ENCODE data around the gene ZNF25. TPM values are rescaled to one million over a fixed set of nuclear protein-coding genes. Genes with fewer than 3 reads are reported as not detected.
"Not testable (repeated sequence)": the region's sequence is repeated elsewhere in the genome, so short reads cannot be mapped to it uniquely, and the experiment has no call there.

ZNF25 gene
- total and polyA plus RNA-seq, 2 experiments from 2014 or later: 2.6 to 5.7 TPM

DNA sequence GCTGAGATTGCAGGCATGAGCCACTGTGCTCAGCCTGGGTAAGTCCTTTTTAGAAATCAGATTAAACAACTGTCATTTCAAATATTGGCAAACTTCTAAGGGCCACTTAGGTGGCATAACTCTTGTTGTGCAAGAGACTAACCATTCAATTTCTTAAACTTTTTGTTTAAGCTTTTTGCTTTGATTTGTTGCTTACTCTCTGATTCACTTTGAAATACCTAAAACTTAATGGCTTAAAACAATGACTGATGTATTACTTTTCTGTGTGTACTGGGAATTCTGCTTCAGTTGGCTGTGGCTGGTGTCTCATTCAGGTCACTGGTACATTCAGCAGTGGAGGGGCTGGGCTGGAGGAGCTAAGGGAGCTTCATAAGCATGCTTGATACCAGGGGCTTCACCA, 28.9 kb downstream of the ZNF25 start:
- no peaks in the 10 kb centered on the region for H4K20me1 ChIP-seq (ENCODE audit: insufficient read depth, poor library complexity, severe bottlenecking)
- H2AFZ ChIP-seq: no peak overlapping the region
- no peak overlapping the region for H3K27ac ChIP-seq
- no peaks in the 10 kb centered on the region for H3K79me2 ChIP-seq
- H3K36me3 ChIP-seq (replicated peaks; ENCODE audit: insufficient read depth, low read depth): no peaks in the 10 kb centered on the region
- no peaks in the 10 kb centered on the region for H3K4me1 ChIP-seq (ENCODE audit: insufficient read depth)
- H3K4me2 ChIP-seq: no peak overlapping the region
- DNase-seq (ENCODE audit: low spot score): no peak
- no peaks in the 10 kb centered on the region for H3K9me2 ChIP-seq (replicated peaks; ENCODE audit: insufficient read depth)
- no peaks in the 10 kb centered on the region for H3K27me3 ChIP-seq
- H3K4me3 ChIP-seq: no peak overlapping the region
- TF ChIP-seq EZH2phosphoT487 (IDR thresholded peaks at IDR 0.05; ENCODE audit: low read depth, severe bottlenecking, unreplicated experiment): no peak
- TF ChIP-seq, protein P1, sequence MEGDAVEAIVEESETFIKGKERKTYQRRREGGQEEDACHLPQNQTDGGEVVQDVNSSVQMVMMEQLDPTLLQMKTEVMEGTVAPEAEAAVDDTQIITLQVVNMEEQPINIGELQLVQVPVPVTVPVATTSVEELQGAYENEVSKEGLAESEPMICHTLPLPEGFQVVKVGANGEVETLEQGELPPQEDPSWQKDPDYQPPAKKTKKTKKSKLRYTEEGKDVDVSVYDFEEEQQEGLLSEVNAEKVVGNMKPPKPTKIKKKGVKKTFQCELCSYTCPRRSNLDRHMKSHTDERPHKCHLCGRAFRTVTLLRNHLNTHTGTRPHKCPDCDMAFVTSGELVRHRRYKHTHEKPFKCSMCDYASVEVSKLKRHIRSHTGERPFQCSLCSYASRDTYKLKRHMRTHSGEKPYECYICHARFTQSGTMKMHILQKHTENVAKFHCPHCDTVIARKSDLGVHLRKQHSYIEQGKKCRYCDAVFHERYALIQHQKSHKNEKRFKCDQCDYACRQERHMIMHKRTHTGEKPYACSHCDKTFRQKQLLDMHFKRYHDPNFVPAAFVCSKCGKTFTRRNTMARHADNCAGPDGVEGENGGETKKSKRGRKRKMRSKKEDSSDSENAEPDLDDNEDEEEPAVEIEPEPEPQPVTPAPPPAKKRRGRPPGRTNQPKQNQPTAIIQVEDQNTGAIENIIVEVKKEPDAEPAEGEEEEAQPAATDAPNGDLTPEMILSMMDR (IDR thresholded peaks at IDR 0.05; ENCODE audit: poor library complexity): no peak
- no peak for TF ChIP-seq EZH2 (IDR thresholded peaks at IDR 0.05; ENCODE audit: borderline replicate concordance)
- no peaks in the 10 kb centered on the region for H3K9me3 ChIP-seq (ENCODE audit: low read depth)

DNA sequence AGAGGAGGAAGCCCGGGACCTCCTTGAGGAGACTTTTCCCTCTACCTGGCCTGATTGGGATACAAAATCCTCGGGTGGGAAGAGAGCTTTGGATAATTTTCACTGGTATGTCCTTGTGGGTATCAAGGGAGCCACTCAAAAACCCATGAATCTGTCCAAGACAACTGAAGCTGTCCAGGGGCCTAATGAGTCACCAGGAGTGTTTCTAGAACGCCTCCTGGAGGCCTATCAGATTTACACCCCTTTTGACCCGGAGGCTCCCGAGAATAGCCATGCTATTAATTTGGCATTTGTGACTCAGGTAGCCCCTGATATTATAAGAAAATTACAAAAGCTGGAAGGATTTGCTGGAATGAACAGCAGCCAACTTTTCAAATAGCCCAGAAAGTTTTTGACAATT, 38.6 kb downstream of the ZNF25 start:
- Histone ChIP-seq H3K9me2 (replicated peaks; ENCODE audit: insufficient read depth) (no peaks in the 10 kb centered on the region), H3K36me3 (replicated peaks; ENCODE audit: insufficient read depth, low read depth) (no peaks in the 10 kb centered on the region), H3K27ac (no peak overlapping the region), H3K4me1 (ENCODE audit: insufficient read depth) (no peaks in the 10 kb centered on the region), H3K79me2 (no peaks in the 10 kb centered on the region), H4K20me1 (ENCODE audit: insufficient read depth, poor library complexity, severe bottlenecking) (no peaks in the 10 kb centered on the region), H3K4me3 (no peak overlapping the region), H2AFZ (no peak overlapping the region), H3K27me3 (no peaks in the 10 kb centered on the region), H3K4me2 (no peak overlapping the region), H3K9me3 (ENCODE audit: low read depth) (no peaks in the 10 kb centered on the region)
- no peak for DNase-seq (ENCODE audit: low spot score)
- TF ChIP-seq, protein P1 (IDR thresholded peaks at IDR 0.05; ENCODE audit: poor library complexity): no peak
- 74% methylated on average over 5 of the region's 5 CpGs for WGBS (ENCODE audit: low lambda C conversion rate, missing lambda C conversion rate)

- Histone ChIP-seq H3K4me3 (no peak overlapping the region), H3K9me2 (replicated peaks; ENCODE audit: insufficient read depth) (no peaks in the 10 kb centered on the region), H3K27ac (no peak overlapping the region), H2AFZ (no peak overlapping the region), H3K36me3 (replicated peaks; ENCODE audit: insufficient read depth, low read depth) (no peaks in the 10 kb centered on the region), H3K4me1 (ENCODE audit: insufficient read depth) (no peaks in the 10 kb centered on the region), H4K20me1 (ENCODE audit: insufficient read depth, poor library complexity, severe bottlenecking) (no peaks in the 10 kb centered on the region), H3K79me2 (no peaks in the 10 kb centered on the region), H3K27me3 (no peaks in the 10 kb centered on the region), H3K9me3 (ENCODE audit: low read depth) (no peaks in the 10 kb centered on the region), H3K4me2 (no peak overlapping the region)
- DNase-seq (ENCODE audit: low spot score): no peak
- WGBS (ENCODE audit: low lambda C conversion rate, missing lambda C conversion rate): 46% methylated on average over 2 of the region's 2 CpGs
- no peak for TF ChIP-seq EZH2 (IDR thresholded peaks at IDR 0.05; ENCODE audit: borderline replicate concordance)
Observed at GRCh38 chr10:37934791-37935190, 41.7 kb downstream of the ZNF25 start.

GRCh38 chr10:37930423-37930822, 46.0 kb downstream of the ZNF25 start:
- H3K4me2 ChIP-seq: no peak overlapping the region
- TF ChIP-seq, protein P1 (IDR thresholded peaks at IDR 0.05; ENCODE audit: poor library complexity): no peak
- TF ChIP-seq EZH2phosphoT487 (IDR thresholded peaks at IDR 0.05; ENCODE audit: low read depth, severe bottlenecking, unreplicated experiment) (no peak), EZH2 (IDR thresholded peaks at IDR 0.05; ENCODE audit: borderline replicate concordance) (no peak)
- no peak overlapping the region for H3K4me3 ChIP-seq
- H4K20me1 ChIP-seq (ENCODE audit: insufficient read depth, poor library complexity, severe bottlenecking): no peaks in the 10 kb centered on the region
- 49% methylated on average over 2 of the region's 2 CpGs for WGBS (ENCODE audit: low lambda C conversion rate, missing lambda C conversion rate)
- no peaks in the 10 kb centered on the region for H3K9me3 ChIP-seq (ENCODE audit: low read depth)
- no peaks in the 10 kb centered on the region for H3K4me1 ChIP-seq (ENCODE audit: insufficient read depth)
- no peak for DNase-seq (ENCODE audit: low spot score)
- H2AFZ ChIP-seq: no peak overlapping the region
- H3K27me3 ChIP-seq: no peaks in the 10 kb centered on the region
- H3K79me2 ChIP-seq: no peaks in the 10 kb centered on the region
- no peaks in the 10 kb centered on the region for H3K36me3 ChIP-seq (replicated peaks; ENCODE audit: insufficient read depth, low read depth)
- no peak overlapping the region for H3K27ac ChIP-seq
- H3K9me2 ChIP-seq (replicated peaks; ENCODE audit: insufficient read depth): no peaks in the 10 kb centered on the region

DNA sequence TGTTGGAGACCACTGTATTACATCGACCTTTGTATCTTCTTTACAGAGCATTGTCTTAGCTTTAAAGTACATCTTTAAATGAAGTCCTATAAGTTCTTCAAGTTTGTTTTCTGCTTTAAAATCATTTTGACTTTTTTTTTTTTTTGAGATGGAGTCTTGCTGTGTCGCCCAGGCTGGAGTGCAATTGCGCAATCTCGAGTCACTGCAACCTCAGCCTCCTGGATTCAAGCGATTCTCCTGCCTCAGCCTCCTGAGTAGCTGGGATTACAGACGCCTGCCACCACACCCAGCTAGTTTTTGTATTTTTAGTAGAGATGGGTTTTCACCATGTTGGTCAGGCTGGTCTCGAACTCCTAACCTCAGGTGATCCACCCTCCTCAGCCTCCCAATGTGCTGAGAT, 68.3 kb downstream of the ZNF25 start:
- not testable (repeated sequence) for H3K27me3 ChIP-seq; H3K4me1 ChIP-seq (ENCODE audit: insufficient read depth); H3K36me3 ChIP-seq (replicated peaks; ENCODE audit: insufficient read depth, low read depth); H3K4me3 ChIP-seq; H3K79me2 ChIP-seq; H3K4me2 ChIP-seq; H3K27ac ChIP-seq; DNase-seq (ENCODE audit: low spot score); H2AFZ ChIP-seq; H3K9me2 ChIP-seq (replicated peaks; ENCODE audit: insufficient read depth); H3K9me3 ChIP-seq (ENCODE audit: low read depth); H4K20me1 ChIP-seq (ENCODE audit: insufficient read depth, poor library complexity, severe bottlenecking)
- 73% methylated on average over 7 of the region's 7 CpGs for WGBS (ENCODE audit: low lambda C conversion rate, missing lambda C conversion rate)

Measured in hepatocyte (in vitro differentiated cells).